Mammary epithelial cell (primary cell): ENCODE data around the gene SCN8A.

Experiments used
- CTCF ChIP-seq, 2 donors: IDR thresholded peaks in 1 of 2; conservative IDR thresholded peaks in 1 of 2; 2 replicates each; pipeline ENCODE4 v1.5.1; 2011 to 2012; ENCODE audit warnings: inconsistent platforms in 2 of 2, low read length in 2 of 2, mild to moderate bottlenecking in 2 of 2, control low read depth in 1 of 2, low read depth in 1 of 2; ENCODE audit not compliant: insufficient read depth in 1 of 2; ENCODE audit errors: extremely low read depth in 1 of 2
- EZH2 ChIP-seq: IDR thresholded peaks from 2 replicates; pipeline ENCODE4 v1.6.1; 2012; ENCODE audit warnings: low read length, inconsistent platforms, borderline replicate concordance

GRCh38 chr12:51771008-51771407 is 180.0 kb downstream of the SCN8A start:
- TF ChIP-seq EZH2 (no peak), CTCF (conservative IDR thresholded peaks at IDR 0.05 in 1 of 2, IDR thresholded peaks at IDR 0.05 in 1 of 2; ENCODE audit: extremely low read depth in 1 of 2, insufficient read depth in 1 of 2, low read depth in 1 of 2, low read length in 2 of 2) (no peak)
